Activated CD4-positive, alpha-beta memory T cell treated with anti-CD3 and anti-CD28 coated beads for 36 hours (primary cell): ENCODE results near the gene TOLLIP. TPM values are rescaled to one million over a fixed set of nuclear protein-coding genes. Genes with fewer than 3 reads are reported as not detected.

ENCODE experiments used
- CTCF ChIA-PET: fragments of 350-600 bp; sonication (Branson Sonifier 250); formaldehyde crosslinking; loops from one replicate; lab custom pipeline; 2021; ENCODE audit warnings: antibody characterized with exemption, inconsistent platforms; lab: Charles Lee
- POLR2A ChIA-PET: fragments of 350-600 bp; sonication (Branson Sonifier 250); formaldehyde crosslinking; loops from one replicate; lab custom pipeline; 2021; ENCODE audit warnings: antibody characterized with exemption; lab: Charles Lee
- DNase-seq: peaks from one replicate; pipeline ENCODE4 v3.0.0-alpha.2; 2020
- H3K27ac Mint-ChIP-seq: one replicate; pipeline ENCODE4 v1.8.0; 2021; ENCODE audit warnings: mixed read lengths
- H3K27me3 Mint-ChIP-seq: one replicate; pipeline ENCODE4 v1.8.0; 2021; ENCODE audit warnings: mixed read lengths
- H3K36me3 Mint-ChIP-seq: one replicate; pipeline ENCODE4 v1.8.0; 2021; ENCODE audit warnings: mixed read lengths
- H3K4me1 Mint-ChIP-seq: one replicate; pipeline ENCODE4 v1.8.0; 2021; ENCODE audit warnings: low read depth, mixed read lengths
- H3K4me3 Mint-ChIP-seq: one replicate; pipeline ENCODE4 v1.8.0; 2021; ENCODE audit warnings: mild to moderate bottlenecking, mixed read lengths
- H3K9me3 Mint-ChIP-seq: one replicate; pipeline ENCODE4 v1.8.0; 2021; ENCODE audit warnings: mixed read lengths
- intact Hi-C: fragments of 100-400 bp; cut with micrococcal nuclease; formaldehyde crosslinking; loops from one replicate; pipeline ENCODE4 v1.15.1; 2023
- total RNA-seq, 2 experiments: library from RNA; stranded (reverse); gene quantifications; one replicate each; pipeline ENCODE4 v1.2.3, GENCODE V29; 2021

Gene TOLLIP
- total RNA-seq, 2 experiments from 2014 or later = 30.0 to 32.1 TPM

GRCh38 chr11:1232021-1232882, 77.2 kb downstream of the TOLLIP start:
- Mint-ChIP-seq H3K4me1 (no peaks in the 10 kb centered on the region), H3K27ac (no peak overlapping the region), H3K36me3 (no peaks in the 10 kb centered on the region), H3K9me3 (no peaks in the 10 kb centered on the region), H3K27me3 (no peaks in the 10 kb centered on the region), H3K4me3 (no peak overlapping the region)
- ChIA-PET POLR2A (no interaction called here), CTCF (no interaction called here)
- no peak for DNase-seq
- intact Hi-C loops = no loop called here

GRCh38 chr11:1231396-1232020, 77.9 kb downstream of the TOLLIP start:
- ChIA-PET POLR2A (no interaction called here), CTCF (no interaction called here)
- H3K36me3 Mint-ChIP-seq = no peaks in the 10 kb centered on the region
- no peak for DNase-seq
- H3K4me3 Mint-ChIP-seq = no peak overlapping the region
- no peaks in the 10 kb centered on the region for H3K27me3 Mint-ChIP-seq
- intact Hi-C loops = no loop called here
- H3K4me1 Mint-ChIP-seq = no peaks in the 10 kb centered on the region
- H3K27ac Mint-ChIP-seq = no peak overlapping the region
- no peaks in the 10 kb centered on the region for H3K9me3 Mint-ChIP-seq

DNA sequence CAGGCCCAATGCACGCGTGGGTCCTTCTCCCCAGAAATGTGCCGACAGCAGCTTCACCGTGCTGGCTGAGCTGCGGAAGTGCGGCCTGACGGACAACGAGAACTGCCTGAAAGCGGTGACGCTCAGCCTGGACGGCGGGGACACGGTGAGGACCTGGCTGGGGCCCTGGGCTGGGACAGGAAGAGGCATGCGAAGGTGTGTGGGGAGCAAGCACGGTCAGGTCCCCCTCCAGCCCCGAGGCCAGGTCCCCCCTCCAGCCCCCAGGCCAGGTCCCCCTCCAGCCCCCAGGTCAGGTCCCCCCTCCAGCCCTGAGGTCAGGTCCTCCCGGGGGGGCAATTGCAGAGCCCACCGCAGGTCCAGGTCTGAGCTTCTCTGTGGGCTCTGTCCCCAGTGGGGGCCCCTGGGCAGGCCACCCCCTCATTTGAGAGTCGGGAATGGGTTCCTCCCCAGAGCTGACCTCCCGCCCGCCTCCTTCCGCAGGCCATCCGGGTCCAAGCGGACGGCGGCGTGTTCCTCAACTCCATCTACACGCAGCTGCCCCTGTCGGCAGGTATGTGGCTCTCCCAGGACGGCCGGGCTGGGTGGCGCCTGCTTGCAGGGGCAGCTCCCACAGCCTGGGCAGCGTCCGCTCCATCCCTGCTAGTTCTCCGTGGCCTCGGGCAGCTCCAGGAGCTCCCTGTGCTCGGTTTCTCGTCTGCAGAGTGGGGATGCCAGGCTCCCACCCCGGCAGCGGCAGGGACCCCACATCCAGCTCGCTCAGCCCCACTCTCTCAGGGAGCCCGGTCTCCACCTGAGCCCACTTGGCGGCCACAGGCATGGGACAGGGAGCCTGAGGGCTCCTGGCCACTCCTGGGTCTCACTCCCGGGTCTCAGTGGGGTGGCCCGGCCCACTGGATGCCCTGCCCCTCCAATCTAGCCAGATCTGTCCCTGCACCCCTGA, 78.7 kb downstream of the TOLLIP start:
- no peak for DNase-seq
- no peaks in the 10 kb centered on the region for H3K9me3 Mint-ChIP-seq
- H3K4me1 Mint-ChIP-seq = no peaks in the 10 kb centered on the region
- no peak overlapping the region for H3K4me3 Mint-ChIP-seq
- CTCF ChIA-PET = no interaction called here
- intact Hi-C loops = no loop called here
- no peaks in the 10 kb centered on the region for H3K27me3 Mint-ChIP-seq
- H3K27ac Mint-ChIP-seq = no peak overlapping the region
- POLR2A ChIA-PET = no interaction called here
- no peaks in the 10 kb centered on the region for H3K36me3 Mint-ChIP-seq

- Mint-ChIP-seq H3K4me1 (no peaks in the 10 kb centered on the region), H3K27me3 (no peaks in the 10 kb centered on the region), H3K27ac (no peak overlapping the region), H3K9me3 (no peaks in the 10 kb centered on the region), H3K4me3 (no peak overlapping the region), H3K36me3 (no peaks in the 10 kb centered on the region)
- ChIA-PET POLR2A (no interaction called here), CTCF (no interaction called here)
- DNase-seq = no peak
- intact Hi-C loops = no loop called here
Observed at GRCh38 chr11:1230121-1230455, 79.3 kb downstream of the TOLLIP start.

- H3K27me3 Mint-ChIP-seq = no peaks in the 10 kb centered on the region
- POLR2A ChIA-PET = no interaction called here
- CTCF ChIA-PET = no interaction called here
Observed at GRCh38 chr11:1229471-1230120, 79.8 kb downstream of the TOLLIP start.

GRCh38 chr11:1228921-1229451, 80.4 kb downstream of the TOLLIP start:
- no peaks in the 10 kb centered on the region for H3K9me3 Mint-ChIP-seq
- no peaks in the 10 kb centered on the region for H3K36me3 Mint-ChIP-seq
- intact Hi-C loops = no loop called here
- CTCF ChIA-PET = no interaction called here
- no peaks in the 10 kb centered on the region for H3K27me3 Mint-ChIP-seq
- POLR2A ChIA-PET = no interaction called here
- DNase-seq = no peak
- no peak overlapping the region for H3K4me3 Mint-ChIP-seq
- H3K27ac Mint-ChIP-seq = no peak overlapping the region
- no peaks in the 10 kb centered on the region for H3K4me1 Mint-ChIP-seq

More at GRCh38 chr11:1229471-1230120, 79.8 kb downstream of the TOLLIP start:
- H3K4me1 Mint-ChIP-seq = no peaks in the 10 kb centered on the region
- intact Hi-C loops = no loop called here
- no peaks in the 10 kb centered on the region for H3K9me3 Mint-ChIP-seq
- no peak overlapping the region for H3K27ac Mint-ChIP-seq
- DNase-seq = no peak
- no peaks in the 10 kb centered on the region for H3K36me3 Mint-ChIP-seq
- H3K4me3 Mint-ChIP-seq = no peak overlapping the region

DNA sequence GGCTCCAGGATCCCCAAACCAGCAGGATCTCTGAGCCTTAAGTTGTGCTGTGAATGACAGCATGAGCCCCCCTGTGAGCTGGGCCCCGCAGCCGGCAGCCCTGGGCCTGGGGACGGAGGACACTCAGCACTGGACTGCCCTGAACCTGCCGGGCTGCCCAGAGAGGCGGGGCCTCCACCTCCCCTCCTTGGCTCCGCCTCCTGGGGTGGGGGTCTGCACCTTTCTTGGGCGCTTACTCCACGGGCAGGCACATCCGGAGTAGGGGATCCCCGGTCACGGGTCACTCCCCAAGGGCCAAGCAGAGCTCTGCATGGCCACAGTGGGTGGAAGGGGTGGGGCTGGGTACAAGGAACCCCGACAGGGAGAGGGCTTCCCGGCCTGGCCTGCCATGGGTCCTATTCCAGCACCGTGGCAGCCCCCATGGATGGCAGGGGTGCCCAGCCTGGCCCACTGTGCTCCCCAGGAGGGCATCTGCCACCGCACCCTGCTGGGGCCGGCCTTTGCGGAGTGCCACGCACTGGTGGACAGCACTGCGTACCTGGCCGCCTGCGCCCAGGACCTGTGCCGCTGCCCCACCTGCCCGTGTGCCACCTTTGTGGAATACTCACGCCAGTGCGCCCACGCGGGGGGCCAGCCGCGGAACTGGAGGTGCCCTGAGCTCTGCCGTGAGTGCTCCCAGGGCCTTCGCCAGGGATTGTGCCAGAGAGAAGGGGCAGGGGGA, 81.2 kb downstream of the TOLLIP start:
- Mint-ChIP-seq H3K4me3 (no peak overlapping the region), H3K9me3 (no peaks in the 10 kb centered on the region), H3K27ac (no peak overlapping the region), H3K36me3 (no peaks in the 10 kb centered on the region), H3K4me1 (no peaks in the 10 kb centered on the region), H3K27me3 (no peaks in the 10 kb centered on the region)
- DNase-seq = no peak
- CTCF ChIA-PET = no interaction called here
- POLR2A ChIA-PET = no interaction called here
- intact Hi-C loops = no loop called here

- H3K4me3 Mint-ChIP-seq = no peak overlapping the region
- no peaks in the 10 kb centered on the region for H3K36me3 Mint-ChIP-seq
- ChIA-PET CTCF (no interaction called here), POLR2A (no interaction called here)
- no peak overlapping the region for H3K27ac Mint-ChIP-seq
- no peaks in the 10 kb centered on the region for H3K4me1 Mint-ChIP-seq
- H3K27me3 Mint-ChIP-seq = no peaks in the 10 kb centered on the region
- H3K9me3 Mint-ChIP-seq = no peaks in the 10 kb centered on the region
- intact Hi-C loops = no loop called here
- no peak for DNase-seq
Observed at GRCh38 chr11:1227551-1228100, 81.8 kb downstream of the TOLLIP start.

GRCh38 chr11:1226986-1227550, 82.4 kb downstream of the TOLLIP start:
- DNase-seq = no peak
- POLR2A ChIA-PET = no interaction called here
- CTCF ChIA-PET = no interaction called here
- Mint-ChIP-seq H3K4me1 (no peaks in the 10 kb centered on the region), H3K4me3 (no peak overlapping the region), H3K9me3 (no peaks in the 10 kb centered on the region), H3K36me3 (no peaks in the 10 kb centered on the region), H3K27me3 (no peaks in the 10 kb centered on the region), H3K27ac (no peak overlapping the region)
- intact Hi-C loops = no loop called here

DNA sequence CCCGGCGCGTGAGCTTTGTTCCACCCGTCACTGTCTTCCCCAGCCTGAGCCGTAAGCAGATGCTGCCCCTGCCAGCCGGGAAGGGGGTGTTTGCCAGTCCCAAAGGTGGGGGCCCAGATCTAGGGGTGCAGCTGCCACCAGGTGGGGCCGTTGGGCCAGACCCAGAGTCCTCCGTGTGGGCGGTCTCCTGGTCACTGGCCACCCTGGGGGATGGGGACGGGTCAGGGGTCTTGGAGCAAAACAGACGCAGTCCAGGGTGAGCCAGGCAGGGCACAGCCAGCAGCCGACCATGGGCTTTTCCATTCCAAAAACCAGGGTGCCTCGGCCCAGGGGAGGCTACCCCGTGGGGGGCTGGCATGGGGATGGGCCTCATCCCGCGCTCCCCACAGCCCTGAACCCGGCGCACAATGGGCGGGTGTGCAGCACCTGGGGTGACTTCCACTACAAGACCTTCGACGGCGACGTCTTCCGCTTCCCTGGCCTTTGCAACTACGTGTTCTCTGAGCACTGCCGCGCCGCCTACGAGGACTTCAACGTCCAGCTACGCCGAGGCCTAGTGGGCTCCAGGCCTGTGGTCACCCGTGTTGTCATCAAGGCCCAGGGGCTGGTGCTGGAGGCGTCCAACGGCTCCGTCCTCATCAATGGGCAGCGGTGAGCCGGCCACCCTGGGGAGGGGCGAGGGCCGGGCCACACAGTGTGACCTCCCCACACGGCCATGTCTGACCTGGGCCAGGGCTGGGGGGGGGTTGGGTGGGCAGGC, 83.0 kb downstream of the TOLLIP start:
- ChIA-PET CTCF (no interaction called here), POLR2A (no interaction called here)
- no peak overlapping the region for H3K4me3 Mint-ChIP-seq
- no peak for DNase-seq
- H3K36me3 Mint-ChIP-seq = no peaks in the 10 kb centered on the region
- intact Hi-C loops = no loop called here
- H3K4me1 Mint-ChIP-seq = no peaks in the 10 kb centered on the region
- H3K27me3 Mint-ChIP-seq = peaks cover 2% of the 10 kb centered on the region
- no peaks in the 10 kb centered on the region for H3K9me3 Mint-ChIP-seq
- no peak overlapping the region for H3K27ac Mint-ChIP-seq
